Endodermal cell (in vitro differentiated cells): Measurements from ENCODE around the gene PGGHG. TPM values are rescaled to one million over a fixed set of nuclear protein-coding genes. Genes with fewer than 3 reads are reported as not detected.

Experiments used
- DNase-seq: peaks from one replicate; pipeline ENCODE4 v3.0.0-alpha.2; 2017
- H3K27ac ChIP-seq: 2 replicates; pipeline ENCODE4 v1.5.1; 2013; ENCODE audit warnings: mild to moderate bottlenecking, low read depth, low read length, moderate library complexity
- H3K27me3 ChIP-seq: 2 replicates; pipeline ENCODE4 v1.6.1; 2013; ENCODE audit warnings: mild to moderate bottlenecking, low read length, moderate library complexity; ENCODE audit not compliant: insufficient read depth, control insufficient read depth, poor library complexity, severe bottlenecking
- H3K36me3 ChIP-seq: 2 replicates; pipeline ENCODE4 v1.7.0; 2013; ENCODE audit warnings: mild to moderate bottlenecking, low read length, moderate library complexity; ENCODE audit not compliant: control insufficient read depth, insufficient read depth
- H3K4me1 ChIP-seq: one replicate; pipeline ENCODE4 v1.7.0; 2013; ENCODE audit warnings: low read length; ENCODE audit not compliant: control insufficient read depth, insufficient read depth
- H3K4me3 ChIP-seq: 2 replicates; pipeline ENCODE4 v1.5.1; 2013; ENCODE audit warnings: mild to moderate bottlenecking, low read length, moderate library complexity
- H3K9ac ChIP-seq: 2 replicates; pipeline ENCODE4 v1.6.1; 2013; ENCODE audit warnings: mild to moderate bottlenecking, low read length, moderate library complexity; ENCODE audit not compliant: poor library complexity, severe bottlenecking; ENCODE audit errors: extremely low read depth
- H3K9me3 ChIP-seq: 2 replicates; pipeline ENCODE4 v1.6.1; 2013; ENCODE audit warnings: mild to moderate bottlenecking, low read length, moderate library complexity; ENCODE audit not compliant: control insufficient read depth
- H3K27ac Mint-ChIP-seq: 2 replicates; pipeline ENCODE4 v1.8.0; 2020; ENCODE audit warnings: mixed read lengths
- H3K27me3 Mint-ChIP-seq: 2 replicates; pipeline ENCODE4 v1.8.0; 2021; ENCODE audit warnings: mild to moderate bottlenecking, mixed read lengths; ENCODE audit not compliant: insufficient read depth
- H3K36me3 Mint-ChIP-seq: 2 replicates; pipeline ENCODE4 v1.8.0; 2020; ENCODE audit warnings: low read depth, mixed read lengths
- H3K4me1 Mint-ChIP-seq: 2 replicates; pipeline ENCODE4 v1.8.0; 2020; ENCODE audit warnings: mixed read lengths
- H3K4me3 Mint-ChIP-seq: 2 replicates; pipeline ENCODE4 v1.8.0; 2020; ENCODE audit warnings: mild to moderate bottlenecking, moderate library complexity, mixed read lengths
- H3K9me3 Mint-ChIP-seq: 2 replicates; pipeline ENCODE4 v1.8.0; 2020; ENCODE audit warnings: mild to moderate bottlenecking, mixed read lengths
- WGBS, 2 experiments: methylation state at CpG; one replicate each; pipeline versions ENCODE4 v1.1.5 to v1.1.7; 2013; ENCODE audit warnings: missing lambda C conversion rate in 2 of 2, mixed read lengths in 1 of 2; ENCODE audit not compliant: insufficient coverage in 1 of 2, insufficient read length in 1 of 2; 5-methylcytosine and 5-hydroxymethylcytosine counted together
- total RNA-seq, 2 donors: library from RNA; stranded (reverse); fragmentation: NEBNext Ultra II Directional in 1 of 2; extraction: Animal tissue kit (Norgen Biotek cat#: 25700) in 1 of 2; gene quantifications; 2 replicates in 1 of 2; 3 replicates in 1 of 2; pipeline ENCODE4 v1.2.1, GENCODE V29; 2021
- TF ChIP-seq, protein P1 (sequence below): fragments of 200-600 bp; sonication (generic); conservative IDR thresholded peaks from 2 replicates; pipeline ENCODE4 v1.5.0; 2021; ENCODE audit warnings: antibody characterized with exemption, mild to moderate bottlenecking

The PGGHG gene
- total RNA-seq, 2 donors from 2014 or later, result 129 to 186 TPM

DNA sequence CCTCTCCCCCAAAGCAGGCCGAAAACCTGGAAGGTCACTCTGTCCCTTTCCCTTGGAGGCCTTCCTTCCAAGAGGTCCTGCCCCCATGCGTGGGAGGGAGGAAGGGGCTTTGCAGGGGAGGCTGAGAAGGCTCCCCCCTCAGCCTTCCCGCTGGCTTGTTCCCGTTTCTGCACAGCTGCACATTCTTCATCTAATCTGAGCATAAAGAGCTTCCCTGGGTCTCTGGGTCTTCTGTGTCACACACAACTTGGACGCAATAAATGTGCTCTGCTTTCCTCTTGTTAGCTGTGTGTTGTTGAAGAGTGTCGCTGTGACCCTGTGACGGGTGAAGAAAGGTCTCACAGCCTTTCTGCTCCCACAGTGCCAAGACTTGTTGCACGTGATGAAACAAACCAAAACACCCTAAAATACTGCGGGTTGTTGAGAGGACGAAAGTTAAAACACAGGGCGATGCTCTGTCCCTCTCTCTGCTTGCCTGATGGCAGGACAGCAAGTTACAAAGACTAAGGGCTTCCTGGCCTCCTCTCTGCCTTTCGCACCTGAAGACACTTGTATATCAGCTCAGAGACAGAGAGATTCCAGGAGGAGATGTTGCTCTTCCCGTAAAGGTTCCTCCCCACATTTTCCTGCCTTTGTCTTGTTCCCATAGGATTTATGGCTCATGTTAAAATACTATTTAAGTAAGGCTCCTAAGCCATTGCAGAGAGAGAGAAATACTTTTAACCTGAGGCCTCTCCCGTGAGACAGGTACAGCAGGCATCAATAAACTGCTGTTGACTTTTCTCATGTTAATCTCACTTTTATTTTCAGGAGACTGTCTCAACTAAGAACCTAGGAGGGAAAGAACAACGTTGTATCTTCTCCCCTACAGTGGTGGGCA lies 47.1 kb downstream of the PGGHG start:
- Histone ChIP-seq H3K36me3 (no peaks in the 10 kb centered on the region), H3K27ac (peak overlapping the region; percentile 72), H3K27me3 (no peaks in the 10 kb centered on the region), H3K9me3 (peaks cover 14% of the 10 kb centered on the region), H3K4me1 (peaks cover 4% of the 10 kb centered on the region), H3K4me3 (no peak overlapping the region), H3K9ac (no peak overlapping the region)
- Mint-ChIP-seq H3K36me3 (peaks cover 7% of the 10 kb centered on the region), H3K27ac (peak overlapping the region; percentile 69), H3K27me3 (peaks cover 3% of the 10 kb centered on the region), H3K9me3 (peaks cover 27% of the 10 kb centered on the region), H3K4me1 (peaks cover 36% of the 10 kb centered on the region), H3K4me3 (peak overlapping the region; percentile 27)
- TF ChIP-seq, protein P1, sequence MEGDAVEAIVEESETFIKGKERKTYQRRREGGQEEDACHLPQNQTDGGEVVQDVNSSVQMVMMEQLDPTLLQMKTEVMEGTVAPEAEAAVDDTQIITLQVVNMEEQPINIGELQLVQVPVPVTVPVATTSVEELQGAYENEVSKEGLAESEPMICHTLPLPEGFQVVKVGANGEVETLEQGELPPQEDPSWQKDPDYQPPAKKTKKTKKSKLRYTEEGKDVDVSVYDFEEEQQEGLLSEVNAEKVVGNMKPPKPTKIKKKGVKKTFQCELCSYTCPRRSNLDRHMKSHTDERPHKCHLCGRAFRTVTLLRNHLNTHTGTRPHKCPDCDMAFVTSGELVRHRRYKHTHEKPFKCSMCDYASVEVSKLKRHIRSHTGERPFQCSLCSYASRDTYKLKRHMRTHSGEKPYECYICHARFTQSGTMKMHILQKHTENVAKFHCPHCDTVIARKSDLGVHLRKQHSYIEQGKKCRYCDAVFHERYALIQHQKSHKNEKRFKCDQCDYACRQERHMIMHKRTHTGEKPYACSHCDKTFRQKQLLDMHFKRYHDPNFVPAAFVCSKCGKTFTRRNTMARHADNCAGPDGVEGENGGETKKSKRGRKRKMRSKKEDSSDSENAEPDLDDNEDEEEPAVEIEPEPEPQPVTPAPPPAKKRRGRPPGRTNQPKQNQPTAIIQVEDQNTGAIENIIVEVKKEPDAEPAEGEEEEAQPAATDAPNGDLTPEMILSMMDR, result no peak
- 72 to 75% methylated on average over 8 to 14 of the region's 15 CpGs for WGBS, 2 experiments
- DNase-seq, result no peak

GRCh38 chr11:336659-337198 lies 47.8 kb downstream of the PGGHG start:
- H3K4me3 Mint-ChIP-seq, result no peak overlapping the region
- TF ChIP-seq, protein P1, result no peak
- H3K27me3 Mint-ChIP-seq, result peaks cover 3% of the 10 kb centered on the region
- Histone ChIP-seq H3K9ac (no peak overlapping the region), H3K36me3 (no peaks in the 10 kb centered on the region), H3K4me3 (no peak overlapping the region), H3K4me1 (peaks cover 4% of the 10 kb centered on the region), H3K27me3 (no peaks in the 10 kb centered on the region), H3K9me3 (peaks cover 9% of the 10 kb centered on the region), H3K27ac (no peak overlapping the region)
- 83 to 93% methylated on average over 4 of the region's 4 CpGs for WGBS, 2 experiments
- no peak overlapping the region for H3K27ac Mint-ChIP-seq
- peaks cover 4% of the 10 kb centered on the region for H3K36me3 Mint-ChIP-seq
- peaks cover 43% of the 10 kb centered on the region for H3K4me1 Mint-ChIP-seq
- no peak for DNase-seq
- H3K9me3 Mint-ChIP-seq, result peaks cover 23% of the 10 kb centered on the region

DNA sequence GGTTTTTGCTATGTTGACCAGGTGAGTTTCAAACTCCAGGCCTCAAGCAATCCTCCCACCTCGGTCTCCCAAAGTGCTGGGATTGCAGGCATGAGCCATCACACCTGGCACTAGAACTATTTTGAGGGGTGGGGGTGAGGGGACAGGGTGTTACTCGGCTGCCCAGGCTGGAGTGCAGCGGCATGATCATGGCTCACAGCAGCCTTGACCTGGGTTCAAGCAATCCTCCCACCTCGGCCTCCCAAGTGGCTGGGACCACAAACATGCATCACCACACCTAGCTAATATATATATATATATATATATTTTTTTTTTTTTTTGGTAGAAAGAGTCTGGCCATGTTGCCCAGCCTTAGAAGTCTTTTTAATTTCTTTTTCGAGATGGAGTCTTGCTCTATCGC lies 48.8 kb downstream of the PGGHG start:
- Histone ChIP-seq H3K36me3 (no peaks in the 10 kb centered on the region), H3K9ac (no peak overlapping the region), H3K4me3 (no peak overlapping the region), H3K4me1 (peaks cover 4% of the 10 kb centered on the region), H3K27me3 (no peaks in the 10 kb centered on the region), H3K27ac (no peak overlapping the region), H3K9me3 (peaks cover 8% of the 10 kb centered on the region)
- DNase-seq, result no peak
- Mint-ChIP-seq H3K27ac (no peak overlapping the region), H3K4me1 (peaks cover 43% of the 10 kb centered on the region), H3K4me3 (no peak overlapping the region), H3K27me3 (no peaks in the 10 kb centered on the region), H3K36me3 (no peaks in the 10 kb centered on the region), H3K9me3 (peaks cover 14% of the 10 kb centered on the region)
- TF ChIP-seq, protein P1, result no peak
- 94 to 96% methylated on average over 2 to 5 of the region's 6 CpGs for WGBS, 2 experiments
